Measurements from ENCODE around the gene CDH16.
A peak's percentile ranks its signal among the peaks of the same experiment; 100 is the strongest.
"Not testable (repeated sequence)": the region's sequence is repeated elsewhere in the genome, so short reads cannot be mapped to it uniquely, and the experiment has no call there.

Gene CDH16, protein sequence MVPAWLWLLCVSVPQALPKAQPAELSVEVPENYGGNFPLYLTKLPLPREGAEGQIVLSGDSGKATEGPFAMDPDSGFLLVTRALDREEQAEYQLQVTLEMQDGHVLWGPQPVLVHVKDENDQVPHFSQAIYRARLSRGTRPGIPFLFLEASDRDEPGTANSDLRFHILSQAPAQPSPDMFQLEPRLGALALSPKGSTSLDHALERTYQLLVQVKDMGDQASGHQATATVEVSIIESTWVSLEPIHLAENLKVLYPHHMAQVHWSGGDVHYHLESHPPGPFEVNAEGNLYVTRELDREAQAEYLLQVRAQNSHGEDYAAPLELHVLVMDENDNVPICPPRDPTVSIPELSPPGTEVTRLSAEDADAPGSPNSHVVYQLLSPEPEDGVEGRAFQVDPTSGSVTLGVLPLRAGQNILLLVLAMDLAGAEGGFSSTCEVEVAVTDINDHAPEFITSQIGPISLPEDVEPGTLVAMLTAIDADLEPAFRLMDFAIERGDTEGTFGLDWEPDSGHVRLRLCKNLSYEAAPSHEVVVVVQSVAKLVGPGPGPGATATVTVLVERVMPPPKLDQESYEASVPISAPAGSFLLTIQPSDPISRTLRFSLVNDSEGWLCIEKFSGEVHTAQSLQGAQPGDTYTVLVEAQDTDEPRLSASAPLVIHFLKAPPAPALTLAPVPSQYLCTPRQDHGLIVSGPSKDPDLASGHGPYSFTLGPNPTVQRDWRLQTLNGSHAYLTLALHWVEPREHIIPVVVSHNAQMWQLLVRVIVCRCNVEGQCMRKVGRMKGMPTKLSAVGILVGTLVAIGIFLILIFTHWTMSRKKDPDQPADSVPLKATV

DNA sequence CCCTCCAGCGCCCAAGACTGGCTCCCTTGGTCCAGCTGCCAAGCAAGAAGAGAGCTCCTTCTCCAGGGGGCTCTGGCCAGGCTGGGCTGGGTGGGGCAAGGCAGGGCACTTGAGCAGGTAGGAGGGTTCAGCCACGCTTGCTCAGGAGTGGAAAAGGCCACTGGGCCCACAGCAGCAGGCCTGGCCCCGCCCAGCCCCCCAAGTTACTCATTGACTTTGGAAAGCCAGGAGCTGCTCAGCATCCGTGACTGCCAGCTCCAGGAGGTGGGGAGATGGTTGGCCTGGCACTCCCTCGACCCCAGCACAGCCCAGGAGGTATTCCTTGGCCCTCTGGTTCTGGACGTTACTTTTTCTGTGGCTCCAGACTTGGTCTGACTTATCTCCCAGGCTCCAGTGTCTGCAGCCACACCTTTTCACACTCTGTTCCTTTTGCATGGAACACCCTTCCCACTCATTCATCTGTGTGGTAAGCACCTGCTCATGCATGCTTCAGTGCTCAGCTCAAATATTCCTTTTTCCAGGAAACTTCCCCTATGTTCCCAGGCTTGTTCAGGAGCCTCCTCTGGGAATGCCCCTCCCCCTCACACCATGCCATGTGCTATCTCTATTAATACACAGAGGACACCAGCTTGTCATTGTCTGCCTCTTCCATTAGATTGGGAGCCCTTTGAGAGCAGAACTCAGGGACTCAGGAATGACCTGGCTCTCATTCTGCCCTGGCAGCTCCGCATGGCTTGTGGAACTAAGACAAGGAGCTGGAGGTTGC lies at the start of gene CDH16:
TSS of gene CDH16 (minus strand) at position 83 of the 766 bp plus-strand sequence. CDS start 820 bp downstream, outside the sequence.
- no peak for DNase-seq (ENCODE audit: low read depth)

DNA sequence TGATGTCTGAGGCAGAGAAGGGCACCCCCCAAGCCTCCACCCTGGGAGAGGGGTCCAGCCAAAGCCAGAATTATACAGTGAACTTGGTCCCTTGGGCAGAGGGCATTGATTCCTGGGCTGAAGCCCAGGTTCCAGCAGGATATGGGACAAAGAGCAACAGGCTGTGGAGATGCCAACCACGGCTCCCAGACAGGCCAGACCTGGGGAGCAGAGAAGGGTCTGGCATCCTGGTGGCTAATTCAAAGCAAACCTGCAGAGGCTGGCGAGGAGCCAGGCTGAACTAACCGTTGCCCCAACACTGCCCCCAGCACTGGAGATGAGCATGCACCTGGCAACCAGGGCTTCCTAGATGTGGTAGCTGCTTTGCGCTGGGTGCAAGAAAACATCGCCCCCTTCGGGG lies 45.4 kb upstream of the CDH16 start:
- no peak for DNase-seq (ENCODE audit: low read depth)

DNA sequence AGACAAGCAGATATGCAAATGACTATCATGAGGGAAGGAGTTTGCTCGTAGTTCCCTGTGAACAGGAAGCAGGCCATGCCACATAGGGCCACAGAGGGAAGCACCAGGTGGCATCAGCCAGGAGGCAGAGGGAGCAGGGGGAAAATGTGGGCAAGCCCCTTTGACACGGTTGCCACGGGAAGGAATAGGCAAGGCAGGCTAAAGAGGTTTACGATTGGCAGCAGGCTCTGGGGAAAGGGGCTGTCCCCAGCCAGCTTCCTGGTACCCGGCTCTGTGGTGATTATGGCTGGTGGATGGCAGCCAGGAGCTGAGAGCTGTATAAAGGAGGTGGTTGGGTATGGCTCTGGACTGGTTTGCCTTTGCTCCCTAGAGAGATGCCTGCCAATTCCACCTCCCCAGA lies 43.2 kb upstream of the CDH16 start:
- DNase-seq (ENCODE audit: low read depth) = no peak

DNA sequence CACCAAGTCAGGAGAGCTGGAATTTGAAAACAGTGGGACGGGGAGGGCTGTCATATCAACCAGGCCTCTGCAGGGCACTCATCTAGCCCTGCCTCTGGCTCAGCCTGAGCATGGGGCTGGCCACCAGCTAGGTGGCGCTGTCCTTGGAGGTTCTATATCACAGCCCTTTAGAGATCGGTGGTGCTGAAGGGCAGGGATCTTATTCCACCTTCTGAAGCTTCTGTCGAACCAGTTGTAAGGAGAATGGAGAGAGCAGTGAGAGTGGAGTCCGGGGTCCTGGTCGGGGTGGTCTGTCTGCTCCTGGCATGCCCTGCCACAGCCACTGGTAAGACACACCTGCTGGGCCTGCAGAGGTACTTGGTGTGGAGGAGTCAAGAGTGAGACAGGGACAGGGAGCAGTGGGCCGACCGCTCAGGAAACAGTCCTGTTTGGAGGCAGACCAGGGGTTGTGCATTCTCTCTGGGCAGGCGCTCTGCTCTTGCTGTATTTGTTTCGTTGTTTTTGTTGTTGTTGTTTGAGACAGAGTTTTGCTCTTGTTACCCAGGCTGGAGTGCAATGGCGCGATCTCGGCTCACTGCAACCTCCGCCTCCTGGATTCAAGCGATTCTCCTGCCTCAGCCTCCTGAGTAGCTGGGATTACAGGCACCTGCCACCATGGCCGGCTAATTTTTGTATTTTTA lies 42.5 kb upstream of the CDH16 start, which contains the start of gene CES3:
TSS of gene CES3 (plus strand) at position 202 of the 680 bp plus-strand sequence. CDS start at position 244, 42 bp downstream.
- DNase-seq (ENCODE audit: low read depth) = peak; percentile 48

DNA sequence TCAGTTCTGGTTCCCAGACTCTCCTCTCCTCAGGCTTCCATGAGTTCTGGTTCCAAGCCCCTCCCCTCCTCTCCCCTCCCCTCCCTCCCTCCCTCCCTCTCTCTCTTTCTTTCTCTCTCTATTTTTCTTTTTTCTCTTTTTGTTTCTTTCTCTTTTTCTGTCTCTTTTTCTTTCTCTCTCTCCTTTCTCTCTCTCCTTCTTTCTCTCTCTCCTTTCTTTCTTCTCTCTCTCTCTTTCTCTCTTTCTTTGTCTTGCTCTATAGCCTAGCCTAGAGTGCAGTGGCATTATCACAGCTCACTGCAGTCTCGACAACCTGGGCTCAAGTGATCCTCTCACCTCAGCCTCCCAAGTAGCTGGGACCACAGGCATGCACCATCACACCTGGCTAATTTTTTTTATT lies 41.6 kb upstream of the CDH16 start:
- no peak for DNase-seq (ENCODE audit: low read depth)

DNA sequence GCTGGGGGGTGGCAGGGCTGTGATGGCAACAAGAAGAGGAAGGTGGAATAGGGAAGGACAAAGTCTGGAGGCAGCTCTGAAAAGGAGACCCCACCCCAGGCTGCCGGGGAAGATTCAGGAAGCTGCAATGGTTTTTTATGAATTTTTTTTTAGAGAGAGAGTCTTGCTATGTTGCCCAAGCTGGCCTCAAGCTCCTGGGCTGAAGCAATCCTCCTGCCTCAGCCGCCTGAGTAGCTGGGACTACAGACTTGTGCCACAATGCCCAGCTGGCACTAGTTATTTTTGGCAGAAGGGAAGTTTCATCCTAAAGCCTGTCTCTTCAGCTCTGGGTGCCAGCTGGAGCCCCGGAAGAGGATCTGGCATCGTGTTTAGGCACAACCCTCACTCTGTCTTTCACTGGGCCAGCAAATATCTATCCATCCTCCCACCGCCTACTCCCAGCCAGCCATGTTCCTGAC lies 41.0 kb upstream of the CDH16 start:
- DNase-seq (ENCODE audit: low read depth) = peak; percentile 39

DNA sequence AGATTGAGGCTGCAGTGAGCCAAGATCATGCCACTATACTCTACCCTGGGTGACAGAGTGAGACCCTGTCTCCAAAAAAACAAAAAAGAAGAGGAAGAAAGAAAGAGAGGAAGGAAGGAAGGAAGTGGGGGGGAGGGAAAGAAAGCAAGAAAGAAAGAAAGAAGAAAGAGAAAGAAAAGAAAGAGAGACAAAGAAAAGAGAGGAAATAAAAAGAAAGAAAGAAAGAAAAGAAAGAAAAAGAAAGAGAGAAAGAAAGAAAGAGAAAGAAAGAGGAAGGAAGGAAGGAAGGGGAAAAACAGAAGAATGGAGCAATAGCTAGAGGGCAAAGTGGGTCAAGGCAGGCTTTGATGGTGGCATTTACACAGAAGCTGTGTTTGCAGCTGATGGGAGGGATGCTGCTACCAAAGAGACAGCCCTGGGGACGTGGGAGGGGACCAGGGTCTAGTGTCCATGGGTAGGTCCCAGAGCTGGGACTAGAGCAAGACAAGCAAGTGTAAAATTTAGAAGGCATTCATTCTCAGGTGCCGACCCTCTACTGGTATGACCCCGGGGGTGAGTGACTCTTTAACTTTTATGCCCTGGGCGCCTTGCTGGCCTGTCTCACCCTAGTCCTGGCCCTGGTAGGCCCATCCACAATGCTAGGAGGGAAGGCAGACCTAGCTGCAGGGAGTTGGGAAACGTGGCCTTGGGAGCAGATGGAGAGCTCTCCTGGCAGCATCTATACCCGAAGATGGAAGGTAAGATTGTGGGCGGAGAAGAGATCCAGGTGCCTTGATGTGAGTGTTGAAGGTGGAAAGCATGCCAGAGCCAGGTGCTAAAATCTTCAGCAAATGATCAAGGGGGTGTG lies 40.4 kb upstream of the CDH16 start:
- no peak for DNase-seq (ENCODE audit: low read depth)

DNA sequence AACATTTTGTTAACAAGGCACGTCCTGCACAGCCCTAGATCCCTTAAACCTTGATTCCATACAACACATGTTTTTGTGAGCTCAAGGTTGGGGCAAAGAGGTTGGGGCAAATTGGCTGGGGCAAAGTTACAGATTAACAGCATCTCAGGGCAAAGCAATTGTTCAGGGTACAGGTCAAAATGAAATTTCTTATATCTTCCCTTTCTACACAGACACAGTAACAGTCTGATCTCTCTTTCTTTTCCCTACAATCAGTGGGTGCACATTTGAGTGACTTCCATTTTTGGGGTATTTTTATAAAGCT lies 37.4 kb upstream of the CDH16 start:
- not testable (repeated sequence) for DNase-seq (ENCODE audit: low read depth)

DNA sequence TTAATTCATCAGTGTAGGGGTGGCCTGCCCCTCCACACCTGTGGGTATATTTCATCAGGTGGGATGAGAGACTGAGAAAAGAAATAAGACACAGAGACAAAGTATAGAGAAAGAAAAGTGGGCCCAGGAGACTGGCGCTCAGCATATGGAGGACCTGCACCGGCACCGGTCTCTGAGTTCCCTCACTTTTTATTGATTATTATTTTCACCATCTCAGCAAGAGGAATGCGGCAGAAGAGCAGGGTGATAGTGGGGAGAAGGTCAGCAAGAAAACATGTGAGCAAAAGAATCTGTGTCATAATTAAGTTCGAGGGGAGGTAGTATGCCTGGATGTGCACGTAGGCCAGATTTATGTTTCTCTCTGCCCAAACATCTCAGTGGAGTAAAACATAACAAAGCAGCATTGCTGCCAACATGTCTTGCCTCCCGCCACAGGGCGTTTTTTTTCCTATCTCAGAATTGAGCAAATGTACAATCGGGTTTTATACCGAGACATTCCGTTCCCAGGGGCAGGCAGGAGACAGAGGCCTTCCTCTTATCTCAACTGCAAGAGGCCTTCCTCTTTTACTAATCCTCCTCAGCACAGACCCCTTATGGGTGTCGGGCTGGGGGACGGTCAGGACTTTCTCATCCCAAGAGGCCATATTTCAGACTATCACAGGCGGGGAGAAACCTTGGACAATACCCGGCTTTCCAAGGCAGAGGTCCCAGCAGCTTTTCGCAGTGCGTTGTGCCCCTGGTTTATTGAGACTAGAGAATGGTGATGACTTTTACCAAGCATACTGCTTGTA lies 36.9 kb upstream of the CDH16 start:
- not testable (repeated sequence) for DNase-seq (ENCODE audit: low read depth)

DNA sequence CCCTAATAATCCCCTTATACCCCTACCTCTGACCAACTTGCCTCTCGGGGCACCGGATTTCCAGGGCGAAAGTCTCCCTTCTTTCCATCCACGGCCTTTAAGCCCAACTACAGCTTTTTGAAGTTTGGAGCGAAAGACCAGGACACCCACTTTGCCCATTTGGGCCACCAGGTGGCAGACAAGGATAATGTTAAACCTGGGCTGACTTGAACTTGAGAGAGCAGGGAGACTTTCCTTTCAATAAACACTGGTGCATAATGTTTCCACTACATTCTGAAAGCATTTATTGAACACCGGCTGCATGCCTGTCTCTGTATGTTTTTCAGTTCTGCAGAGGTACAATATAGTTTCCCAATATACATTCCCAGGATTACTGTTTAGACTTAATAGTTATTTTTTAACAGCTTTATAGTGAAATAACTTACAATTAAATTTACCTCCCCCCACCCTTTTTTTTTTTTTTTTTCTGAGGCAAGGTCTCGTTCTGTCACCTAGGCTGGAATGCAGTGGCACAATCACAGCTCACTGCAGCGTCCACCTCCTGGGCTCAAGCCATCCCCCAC lies 35.5 kb upstream of the CDH16 start:
- DNase-seq (ENCODE audit: low read depth) = peak; percentile 58

DNA sequence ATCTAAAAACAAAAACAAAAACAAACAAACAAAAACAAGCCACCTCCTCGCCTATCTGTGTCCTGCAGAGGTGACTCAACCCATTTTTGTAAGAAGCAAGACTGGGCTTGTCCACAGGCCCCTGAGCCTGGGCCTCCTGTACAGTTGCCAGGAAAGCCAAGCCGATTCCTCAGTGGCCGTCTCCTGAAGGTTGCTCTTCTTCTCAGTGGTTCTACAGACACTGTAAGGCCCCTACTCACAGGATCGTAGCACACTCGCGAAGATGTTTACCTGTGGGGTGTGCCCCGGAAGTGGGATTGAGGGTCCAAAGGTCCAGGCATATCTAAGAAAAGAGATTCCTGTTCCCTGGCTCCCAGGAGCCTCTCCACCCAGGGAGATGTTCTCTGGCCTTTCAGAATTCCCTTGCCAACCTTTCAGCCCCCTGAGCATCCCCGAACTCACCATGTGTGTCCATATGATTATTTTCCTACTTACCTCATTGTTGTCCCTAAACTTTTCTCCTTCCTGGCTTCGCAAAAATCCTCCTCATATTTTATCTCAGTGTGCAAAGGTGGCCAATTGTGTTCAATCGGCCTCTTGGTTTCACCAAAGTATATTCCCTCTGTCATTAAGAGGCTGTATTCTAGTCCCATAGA lies 34.9 kb upstream of the CDH16 start:
- no peak for DNase-seq (ENCODE audit: low read depth)

DNA sequence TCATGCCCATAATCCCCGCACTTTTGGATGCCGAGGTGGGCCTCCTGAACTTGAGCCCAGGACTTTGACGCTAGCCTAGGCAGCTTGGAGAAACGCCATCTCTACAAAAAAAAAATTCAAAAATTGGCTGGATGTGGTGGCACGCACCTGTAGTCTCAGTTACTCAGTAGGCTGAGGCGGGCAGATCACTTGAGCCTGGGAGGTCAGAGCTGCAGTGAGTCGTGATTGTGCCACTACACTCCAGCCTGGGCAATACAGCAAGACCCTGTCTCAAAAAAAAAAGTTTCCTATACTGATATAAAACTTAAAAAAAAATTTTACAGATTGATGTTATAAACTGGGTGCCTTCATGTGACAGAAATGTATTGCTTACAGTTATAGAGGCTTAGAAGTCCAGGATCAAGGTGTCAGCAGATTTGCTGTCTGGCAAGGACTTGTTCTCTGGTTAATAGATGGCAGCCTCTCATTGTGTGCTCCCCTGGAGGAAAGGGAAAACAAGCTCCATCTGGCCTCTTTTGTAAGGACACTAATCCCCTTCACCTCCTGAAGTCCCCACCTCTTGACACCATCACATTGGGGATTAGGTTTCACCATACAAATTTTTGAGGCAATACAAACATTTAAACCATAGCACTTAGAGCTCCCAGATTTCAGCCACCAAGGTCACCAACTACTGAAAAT lies 33.9 kb upstream of the CDH16 start:
- DNase-seq (ENCODE audit: low read depth) = no peak

DNA sequence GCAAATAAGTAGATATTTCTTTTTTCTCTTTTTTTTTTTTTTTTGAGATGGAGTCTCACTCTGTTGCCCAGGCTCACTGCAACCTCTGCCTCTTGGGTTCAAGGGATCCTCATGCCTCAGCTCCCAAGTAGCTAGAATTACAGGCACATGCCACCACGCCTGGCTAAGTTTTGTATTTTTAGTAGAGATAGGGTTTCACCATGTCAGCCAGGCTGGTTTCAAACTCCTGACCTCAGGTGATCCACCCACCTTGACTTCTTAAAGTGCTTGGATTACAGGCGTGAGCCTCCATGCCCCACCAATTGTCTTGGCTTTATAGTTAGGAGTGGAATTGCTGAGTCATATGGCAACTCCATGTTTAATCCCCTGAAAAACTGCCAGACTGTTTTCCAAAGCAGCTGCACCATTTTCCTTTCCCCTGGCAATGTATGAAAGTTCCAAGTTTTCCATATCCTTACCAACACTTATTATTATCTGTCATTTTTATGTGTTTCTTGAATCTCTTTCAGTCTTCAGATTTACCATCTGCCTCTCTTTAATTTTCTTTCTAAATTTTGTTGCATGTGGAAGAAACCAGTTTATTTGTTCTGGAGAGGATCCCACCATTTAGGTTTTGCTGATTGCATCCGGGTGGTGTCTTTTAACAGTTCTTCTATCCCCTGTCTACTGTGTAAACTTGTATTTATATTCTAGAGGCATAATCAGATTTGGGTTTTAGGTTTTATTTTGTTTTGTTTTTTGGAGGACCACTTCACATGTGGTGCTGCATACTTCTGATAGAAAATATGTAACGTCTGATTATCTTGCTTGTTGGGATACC lies 32.5 kb upstream of the CDH16 start:
- DNase-seq (ENCODE audit: low read depth) = no peak

DNA sequence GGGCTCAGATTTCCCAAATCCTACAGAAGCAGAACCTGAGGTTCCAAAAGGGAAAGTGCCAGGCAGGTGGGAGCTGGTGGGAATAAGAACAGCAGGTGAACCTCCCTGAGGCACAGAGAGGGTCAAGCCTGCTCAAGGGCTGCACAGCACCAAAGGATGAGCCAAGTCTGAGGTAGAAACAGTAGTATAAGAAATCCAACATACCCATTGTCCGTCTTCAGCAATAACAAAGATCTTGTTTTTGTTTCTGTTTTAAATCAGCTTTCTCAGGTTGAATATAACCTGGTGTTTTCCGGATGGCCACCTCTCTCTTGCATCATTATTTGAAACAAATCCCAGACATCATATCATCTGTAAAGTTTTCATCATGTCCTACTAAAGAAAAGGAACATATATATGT lies 31.8 kb upstream of the CDH16 start:
- no peak for DNase-seq (ENCODE audit: low read depth)

DNA sequence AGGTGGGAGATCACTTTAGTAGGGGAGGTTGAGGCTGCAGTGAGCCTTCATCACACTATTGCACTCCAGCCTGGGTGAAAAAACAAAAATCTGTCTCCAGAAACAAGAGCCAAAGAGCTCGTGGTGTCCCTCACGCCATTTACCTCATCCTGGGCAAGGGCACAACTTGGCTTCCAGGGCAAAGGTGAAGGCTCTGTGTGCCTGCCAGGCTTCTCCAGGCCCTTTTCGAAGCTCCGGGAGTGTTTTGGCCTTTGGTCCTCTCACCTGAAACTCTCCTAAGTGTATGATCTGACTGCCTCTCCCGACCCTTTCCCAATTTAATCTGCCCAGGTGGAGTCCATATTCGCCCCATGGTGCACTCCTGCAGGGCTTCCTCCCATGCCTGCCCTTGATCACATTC lies 30.8 kb upstream of the CDH16 start:
- DNase-seq (ENCODE audit: low read depth) = no peak

DNA sequence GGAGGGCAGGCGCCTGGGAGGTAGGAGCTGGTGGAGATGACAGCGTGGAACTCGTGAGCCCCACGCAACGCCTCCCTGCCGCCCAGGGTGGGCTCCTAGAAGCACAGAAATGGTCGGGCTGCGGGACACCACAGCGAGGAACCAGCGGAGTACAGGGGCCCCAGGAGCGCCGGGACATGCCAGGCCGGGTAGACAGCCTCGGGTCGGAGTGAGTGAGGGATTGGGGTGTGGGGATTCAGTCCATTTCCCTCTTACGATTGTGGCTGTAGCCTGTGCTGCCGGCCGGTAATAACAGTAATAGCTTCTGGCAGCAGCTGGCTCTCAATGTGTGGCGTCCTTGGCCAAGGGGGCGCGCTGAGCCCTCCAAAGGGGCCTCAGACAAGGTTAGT lies 30.1 kb upstream of the CDH16 start:
- DNase-seq (ENCODE audit: low read depth) = no peak

DNA sequence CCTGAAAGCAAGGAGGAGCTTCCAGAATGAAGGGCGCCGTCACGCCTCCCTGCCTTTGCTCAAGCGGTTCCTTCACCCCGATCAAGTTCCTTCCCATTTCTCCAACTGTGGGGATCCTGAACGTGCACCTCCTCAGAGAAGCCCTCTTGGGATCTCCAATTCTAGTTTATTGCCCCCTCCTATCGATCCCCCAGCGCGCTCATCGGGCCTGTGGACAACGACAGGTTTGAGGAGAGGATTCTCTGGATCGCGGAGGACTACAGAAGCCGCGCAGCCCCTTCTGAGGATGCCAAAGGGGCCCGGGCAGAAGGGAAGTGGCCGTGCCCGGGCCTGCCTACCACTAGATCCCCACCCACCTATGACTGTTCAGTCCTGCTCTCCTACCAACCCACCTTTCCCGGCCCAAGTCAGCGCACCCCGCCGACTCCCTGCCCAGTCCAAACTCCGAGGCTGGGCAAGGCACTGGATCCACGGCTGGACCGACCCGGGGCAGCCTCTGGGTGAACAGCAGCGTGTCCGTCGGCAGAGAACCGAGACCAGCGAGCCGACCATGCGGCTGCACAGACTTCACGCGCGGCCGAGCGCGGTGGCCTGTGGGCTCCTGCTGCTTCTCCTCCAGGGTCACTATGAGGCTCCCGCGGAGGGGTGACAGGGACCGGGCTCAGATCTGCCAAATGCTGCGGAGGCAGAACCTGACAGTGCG lies 29.6 kb upstream of the CDH16 start:
- DNase-seq (ENCODE audit: low read depth) = no peak
